MM.1S (cell line): Measurements from ENCODE around the gene LY86.

Source experiments
- CTCF ChIP-seq: fragments of 300-600 bp; sonication (generic); IDR thresholded peaks from 2 replicates; pipeline ENCODE4 v1.5.1; 2016; ENCODE audit warnings: antibody characterized with exemption, low read length, mixed read lengths
- EZH2 ChIP-seq: fragments of 300-600 bp; sonication (generic); optimal IDR thresholded peaks from 2 replicates; pipeline ENCODE3; 2017; ENCODE audit warnings: low read depth, mild to moderate bottlenecking, antibody characterized with exemption, low read length, mixed read lengths
- EZH2phosphoT487 ChIP-seq: fragments of 300-600 bp; sonication (generic); IDR thresholded peaks from 2 replicates; pipeline ENCODE4 v1.6.1; 2018; ENCODE audit warnings: antibody characterized with exemption, low read length

- TF ChIP-seq CTCF (no peak), EZH2 (no peak), EZH2phosphoT487 (no peak)
These were observed 66.4 kb downstream of the LY86 start for GRCh38 chr6:6654599-6655575.
